CD14-positive monocyte (primary cell): Measurements from ENCODE around the gene TRIM44. TPM values are rescaled to one million over a fixed set of nuclear protein-coding genes. Genes with fewer than 3 reads are reported as not detected.

Source experiments
- DNase-seq, 3 donors: peaks; one replicate each; pipeline ENCODE4 v3.0.0-alpha.2; 2011 to 2022
- H2AFZ ChIP-seq: 2 replicates; pipeline ENCODE4 v1.6.0; 2012; ENCODE audit warnings: mild to moderate bottlenecking, low read depth, low read length, inconsistent platforms; ENCODE audit not compliant: insufficient read depth, poor library complexity, severe bottlenecking
- H3K27ac ChIP-seq, 2 donors: 1 replicate in 1 of 2; 2 replicates in 1 of 2; pipeline ENCODE4 v1.5.1; 2012 to 2013; ENCODE audit warnings: low read length in 2 of 2, control low read depth in 1 of 2, inconsistent platforms in 1 of 2, low read depth in 1 of 2, mild to moderate bottlenecking in 1 of 2
- H3K27me3 ChIP-seq, 2 donors: one replicate each; pipeline versions ENCODE4 v1.6.0 to v1.6.1; 2011 to 2013; ENCODE audit warnings: low read length in 2 of 2; ENCODE audit not compliant: control insufficient read depth in 2 of 2, insufficient read depth in 2 of 2
- H3K36me3 ChIP-seq, 2 donors: replicated peaks in 1 of 2; 1 replicate in 1 of 2; 2 replicates in 1 of 2; pipeline versions ENCODE4 v1.5.1 to v1.6.1; 2012 to 2013; ENCODE audit warnings: low read length in 2 of 2, control low read depth in 1 of 2, inconsistent platforms in 1 of 2, mild to moderate bottlenecking in 1 of 2; ENCODE audit not compliant: insufficient read depth in 2 of 2, control insufficient read depth in 1 of 2
- H3K4me1 ChIP-seq, 2 donors: 1 replicate in 1 of 2; 2 replicates in 1 of 2; pipeline versions ENCODE4 v1.5.1 to v1.6.1; 2012 to 2013; ENCODE audit warnings: low read length in 2 of 2, control low read depth in 1 of 2, inconsistent platforms in 1 of 2, mild to moderate bottlenecking in 1 of 2, moderate library complexity in 1 of 2; ENCODE audit not compliant: insufficient read depth in 2 of 2, control insufficient read depth in 1 of 2
- H3K4me2 ChIP-seq: replicated peaks from 2 replicates; pipeline ENCODE3; 2012; ENCODE audit warnings: low read length, moderate library complexity, mild to moderate bottlenecking; ENCODE audit not compliant: poor library complexity, severe bottlenecking; ENCODE audit errors: extremely low read depth
- H3K4me3 ChIP-seq, 3 experiments: fragments of 200-600 bp in 1 of 3; sonication (generic) in 1 of 3; replicated peaks in 1 of 3; 1 replicate in 2 of 3; 2 replicates in 1 of 3; pipeline ENCODE4 v1.5.1; 2011 to 2013; ENCODE audit warnings: low read length in 3 of 3, mild to moderate bottlenecking in 3 of 3, control low read depth in 2 of 3, low read depth in 2 of 3, inconsistent platforms in 1 of 3, moderate library complexity in 1 of 3
- H3K79me2 ChIP-seq: 2 replicates; pipeline ENCODE4 v1.6.0; 2012; ENCODE audit warnings: mild to moderate bottlenecking, control low read depth, inconsistent platforms, low read length, moderate library complexity; ENCODE audit not compliant: insufficient read depth
- H3K9ac ChIP-seq: 2 replicates; pipeline ENCODE4 v1.6.0; 2017; ENCODE audit warnings: low read length, mild to moderate bottlenecking; ENCODE audit not compliant: insufficient read depth, poor library complexity, severe bottlenecking
- H3K9me3 ChIP-seq, 2 donors: replicated peaks in 1 of 2; 1 replicate in 1 of 2; 2 replicates in 1 of 2; pipeline versions ENCODE4 v1.5.1 to v1.6.1; 2012 to 2013; ENCODE audit warnings: low read length in 2 of 2, control low read depth in 1 of 2; ENCODE audit not compliant: control insufficient read depth in 1 of 2, insufficient read depth in 1 of 2
- H4K20me1 ChIP-seq: 2 replicates; pipeline ENCODE4 v1.6.0; 2012; ENCODE audit warnings: mild to moderate bottlenecking, low read length, control low read depth, moderate library complexity; ENCODE audit not compliant: insufficient read depth
- H3K27ac Mint-ChIP-seq, 7 donors: one replicate each; pipeline ENCODE4 v1.8.0; 2020; ENCODE audit warnings: mild to moderate bottlenecking in 7 of 7, mixed read lengths in 7 of 7, moderate library complexity in 6 of 7, inconsistent platforms in 2 of 7
- H3K27me3 Mint-ChIP-seq, 3 donors: one replicate each; pipeline ENCODE4 v1.8.0; 2021 to 2022; ENCODE audit warnings: low read depth in 3 of 3, mild to moderate bottlenecking in 3 of 3, mixed read lengths in 3 of 3, moderate library complexity in 3 of 3, inconsistent platforms in 1 of 3
- H3K36me3 Mint-ChIP-seq, 2 donors: one replicate each; pipeline ENCODE4 v1.8.0; 2020; ENCODE audit warnings: mixed read lengths in 2 of 2, inconsistent platforms in 1 of 2, mild to moderate bottlenecking in 1 of 2
- H3K4me1 Mint-ChIP-seq: one replicate; pipeline ENCODE4 v1.8.0; 2020; ENCODE audit warnings: mild to moderate bottlenecking, mixed read lengths
- H3K4me3 Mint-ChIP-seq, 2 donors: one replicate each; pipeline ENCODE4 v1.8.0; 2020; ENCODE audit warnings: mild to moderate bottlenecking in 2 of 2, mixed read lengths in 2 of 2, moderate library complexity in 1 of 2
- H3K9me3 Mint-ChIP-seq, 7 donors: one replicate each; pipeline ENCODE4 v1.8.0; 2020 to 2022; ENCODE audit warnings: mixed read lengths in 7 of 7, mild to moderate bottlenecking in 6 of 7, moderate library complexity in 6 of 7, inconsistent platforms in 2 of 7
- CTCF ChIP-seq: fragments of 200-600 bp; IDR thresholded peaks from one replicate; pipeline ENCODE4 v1.8.0; 2022; ENCODE audit warnings: antibody characterized with exemption, mild to moderate bottlenecking
- WGBS: methylation state at CpG from one replicate; pipeline ENCODE4 v1.1.5; 2013; ENCODE audit warnings: missing lambda C conversion rate; ENCODE audit not compliant: insufficient coverage; 5-methylcytosine and 5-hydroxymethylcytosine counted together
- intact Hi-C, 2 donors: fragments of 100-400 bp; cut with micrococcal nuclease; formaldehyde crosslinking; loops; one replicate each; pipeline versions ENCODE4 v1.15.0 to v1.15.1; 2023
- polyA plus RNA-seq, 3 donors: library from polyadenylated mRNA; depleted of rRNA in 1 of 3; unstranded in 2 of 3; stranded (reverse) in 1 of 3; fragments of 300-500 nt in 2 of 3; fragments of >200 nt in 1 of 3; fragmentation: Illumina TruSeq in 2 of 3; gene quantifications; 1 replicate in 2 of 3; 2 replicates in 1 of 3; pipeline ENCODE4 v1.2.3, GENCODE V29; 2012 to 2021

TRIM44 gene
- polyA plus RNA-seq, 3 donors, result 25.3 to 47.1 (median 45.9) TPM

GRCh38 chr11:35794333-35794732 lies 131.8 kb downstream of the TRIM44 start:
- Mint-ChIP-seq H3K4me3 (no peak overlapping the region), H3K9me3 (peaks cover 0 to under 1% (median 0%) of the 10 kb centered on the region in 7 donors), H3K36me3 (peaks cover 14 to 17% of the 10 kb centered on the region in 2 donors), H3K27ac (no peak overlapping the region), H3K4me1 (no peaks in the 10 kb centered on the region), H3K27me3 (peaks cover 0 to 1% (median 0%) of the 10 kb centered on the region in 3 donors)
- no peak overlapping the region for H3K4me3 ChIP-seq
- intact Hi-C loops, result no loop called here
- H3K27me3 ChIP-seq, result no peaks in the 10 kb centered on the region
- no peak for TF ChIP-seq CTCF
- no peaks in the 10 kb centered on the region for H3K9me3 ChIP-seq
- H3K4me2 ChIP-seq, result no peak overlapping the region
- H3K27ac ChIP-seq, result no peak overlapping the region
- peaks cover 72% of the 10 kb centered on the region for H4K20me1 ChIP-seq
- WGBS, result no CpG with 5 or more reads among the region's 2 CpGs
- no peak overlapping the region for H2AFZ ChIP-seq
- no peaks in the 10 kb centered on the region for H3K79me2 ChIP-seq
- peaks cover 0 to 12% of the 10 kb centered on the region in 2 donors for H3K36me3 ChIP-seq
- no peaks in the 10 kb centered on the region for H3K4me1 ChIP-seq
- DNase-seq, result no peak
- no peak overlapping the region for H3K9ac ChIP-seq

DNA sequence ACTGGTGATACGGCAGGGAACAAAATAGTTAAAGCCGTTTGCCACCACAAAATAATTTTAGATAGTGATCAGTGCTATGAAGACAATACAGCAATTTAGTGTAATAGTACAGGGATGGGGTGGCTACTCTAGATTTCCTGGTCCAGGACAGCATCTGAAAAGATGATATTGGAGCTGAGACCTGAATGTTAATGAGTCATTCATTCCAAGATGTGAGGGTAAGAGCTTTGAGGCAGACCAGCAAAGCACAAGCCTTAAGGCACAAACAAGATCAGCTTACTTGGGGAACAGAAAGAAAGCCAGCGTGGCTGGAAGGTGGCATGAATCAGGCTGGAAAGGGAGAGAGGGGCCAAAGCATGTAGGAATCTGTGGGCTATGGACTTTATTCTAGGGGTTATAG lies 132.3 kb downstream of the TRIM44 start:
- Histone ChIP-seq H3K4me2 (no peak overlapping the region), H3K9ac (no peak overlapping the region), H3K79me2 (no peaks in the 10 kb centered on the region), H3K27me3 (no peaks in the 10 kb centered on the region), H2AFZ (no peak overlapping the region), H3K36me3 (peaks cover 0 to 12% of the 10 kb centered on the region in 2 donors), H3K4me3 (no peak overlapping the region), H4K20me1 (peaks cover 69% of the 10 kb centered on the region), H3K27ac (no peak overlapping the region), H3K4me1 (no peaks in the 10 kb centered on the region), H3K9me3 (peaks cover 0 to under 1% of the 10 kb centered on the region in 2 donors)
- Mint-ChIP-seq H3K27ac (no peak overlapping the region), H3K4me1 (no peaks in the 10 kb centered on the region), H3K36me3 (peaks cover 19 to 22% of the 10 kb centered on the region in 2 donors), H3K27me3 (peaks cover 0 to 1% (median 0%) of the 10 kb centered on the region in 3 donors), H3K9me3 (peaks cover 0 to 4% (median 0%) of the 10 kb centered on the region in 7 donors), H3K4me3 (no peak overlapping the region)
- WGBS, result no CpG with 5 or more reads among the region's 3 CpGs
- DNase-seq, result no peak
- TF ChIP-seq CTCF, result no peak
- intact Hi-C loops, result no loop called here
